C4-2B (cell line): Measurements from ENCODE around the gene XYLT1.

Source experiments
- ZFX ChIP-seq: fragments of 450-650 bp; IDR thresholded peaks from 2 replicates; pipeline ENCODE4 v1.6.1; 2017
- TF ChIP-seq, protein P1 (sequence below): fragments of 450-650 bp; conservative IDR thresholded peaks from 2 replicates; pipeline ENCODE4 v1.5.1; 2017; ENCODE audit warnings: mild to moderate bottlenecking

DNA sequence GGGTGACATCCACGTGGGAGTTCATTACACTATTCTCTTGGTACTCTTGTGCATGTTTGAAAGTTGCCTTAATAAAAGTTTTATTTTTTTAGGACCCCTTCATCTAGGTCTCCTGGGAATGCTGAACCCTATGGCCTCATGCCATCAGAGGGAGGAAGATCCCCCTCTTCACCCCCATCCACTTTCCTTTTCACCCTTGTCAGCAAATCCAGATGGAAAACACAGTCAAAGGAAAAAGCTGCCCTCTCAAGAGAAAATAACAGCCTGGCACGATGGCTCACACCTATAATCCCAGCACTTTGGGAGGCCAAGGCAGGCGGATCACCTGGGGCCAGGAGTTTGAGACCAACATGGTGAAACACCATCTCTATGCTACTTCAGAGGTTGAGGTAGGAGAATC is 274.2 kb downstream of the XYLT1 start:
- TF ChIP-seq, protein P1, sequence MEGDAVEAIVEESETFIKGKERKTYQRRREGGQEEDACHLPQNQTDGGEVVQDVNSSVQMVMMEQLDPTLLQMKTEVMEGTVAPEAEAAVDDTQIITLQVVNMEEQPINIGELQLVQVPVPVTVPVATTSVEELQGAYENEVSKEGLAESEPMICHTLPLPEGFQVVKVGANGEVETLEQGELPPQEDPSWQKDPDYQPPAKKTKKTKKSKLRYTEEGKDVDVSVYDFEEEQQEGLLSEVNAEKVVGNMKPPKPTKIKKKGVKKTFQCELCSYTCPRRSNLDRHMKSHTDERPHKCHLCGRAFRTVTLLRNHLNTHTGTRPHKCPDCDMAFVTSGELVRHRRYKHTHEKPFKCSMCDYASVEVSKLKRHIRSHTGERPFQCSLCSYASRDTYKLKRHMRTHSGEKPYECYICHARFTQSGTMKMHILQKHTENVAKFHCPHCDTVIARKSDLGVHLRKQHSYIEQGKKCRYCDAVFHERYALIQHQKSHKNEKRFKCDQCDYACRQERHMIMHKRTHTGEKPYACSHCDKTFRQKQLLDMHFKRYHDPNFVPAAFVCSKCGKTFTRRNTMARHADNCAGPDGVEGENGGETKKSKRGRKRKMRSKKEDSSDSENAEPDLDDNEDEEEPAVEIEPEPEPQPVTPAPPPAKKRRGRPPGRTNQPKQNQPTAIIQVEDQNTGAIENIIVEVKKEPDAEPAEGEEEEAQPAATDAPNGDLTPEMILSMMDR: no peak
- no peak for TF ChIP-seq ZFX
